HG03354 (cell line): ENCODE results near the gene C1QTNF12.
"Not testable (repeated sequence)": the region's sequence is repeated elsewhere in the genome, so short reads cannot be mapped to it uniquely, and the experiment has no call there.

Source experiments
- ATAC-seq: cut with Tn5 transposase; IDR thresholded peaks from one replicate; pipeline ENCODE4 v1.9.1; 2021; ENCODE audit warnings: mild to moderate bottlenecking; ENCODE audit not compliant: unreplicated experiment, poor library complexity, severe bottlenecking

The C1QTNF12 gene

DNA sequence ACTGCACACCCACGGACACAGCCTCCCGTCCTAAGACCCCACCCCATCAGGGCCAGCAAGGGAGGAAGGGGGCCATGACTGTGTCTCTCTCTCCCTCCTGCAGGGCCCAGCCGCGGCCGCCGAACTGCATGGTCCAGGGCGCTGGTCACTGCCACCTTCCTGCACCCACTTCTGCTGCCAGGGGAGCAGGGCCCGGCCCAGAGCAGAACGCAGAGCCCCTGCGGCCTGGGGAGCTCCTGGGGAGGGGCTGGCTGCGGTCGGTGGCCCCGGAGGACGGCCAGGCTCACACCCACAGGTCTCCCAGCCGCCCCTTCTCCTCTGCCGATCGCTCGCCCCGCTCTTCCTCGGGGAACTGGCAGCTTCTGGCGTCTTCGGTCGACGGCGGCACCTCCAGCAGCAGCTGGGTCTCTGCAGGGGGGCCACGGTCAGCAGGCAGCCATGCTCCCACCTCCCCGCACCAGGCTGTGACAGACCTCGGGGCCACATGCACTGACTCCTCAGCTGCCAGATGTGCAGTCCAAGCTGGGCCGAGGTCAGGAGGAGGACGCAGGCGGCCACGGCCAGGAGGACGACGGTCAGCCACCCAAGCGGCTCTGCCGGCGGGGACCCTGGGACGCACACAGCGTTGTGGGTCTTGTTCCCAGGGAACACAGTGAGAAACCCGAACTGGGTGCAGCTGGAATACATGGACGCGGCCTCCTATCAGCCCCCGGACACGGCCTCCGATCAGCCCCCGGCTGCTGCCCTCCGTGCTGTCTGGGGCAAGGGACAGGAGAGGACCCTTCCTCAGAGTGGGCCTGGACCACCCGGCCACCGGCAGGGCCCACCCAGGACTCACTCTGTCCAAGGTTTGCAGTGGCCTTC lies 42.7 kb downstream of the C1QTNF12 start:
- ATAC-seq = no peak

DNA sequence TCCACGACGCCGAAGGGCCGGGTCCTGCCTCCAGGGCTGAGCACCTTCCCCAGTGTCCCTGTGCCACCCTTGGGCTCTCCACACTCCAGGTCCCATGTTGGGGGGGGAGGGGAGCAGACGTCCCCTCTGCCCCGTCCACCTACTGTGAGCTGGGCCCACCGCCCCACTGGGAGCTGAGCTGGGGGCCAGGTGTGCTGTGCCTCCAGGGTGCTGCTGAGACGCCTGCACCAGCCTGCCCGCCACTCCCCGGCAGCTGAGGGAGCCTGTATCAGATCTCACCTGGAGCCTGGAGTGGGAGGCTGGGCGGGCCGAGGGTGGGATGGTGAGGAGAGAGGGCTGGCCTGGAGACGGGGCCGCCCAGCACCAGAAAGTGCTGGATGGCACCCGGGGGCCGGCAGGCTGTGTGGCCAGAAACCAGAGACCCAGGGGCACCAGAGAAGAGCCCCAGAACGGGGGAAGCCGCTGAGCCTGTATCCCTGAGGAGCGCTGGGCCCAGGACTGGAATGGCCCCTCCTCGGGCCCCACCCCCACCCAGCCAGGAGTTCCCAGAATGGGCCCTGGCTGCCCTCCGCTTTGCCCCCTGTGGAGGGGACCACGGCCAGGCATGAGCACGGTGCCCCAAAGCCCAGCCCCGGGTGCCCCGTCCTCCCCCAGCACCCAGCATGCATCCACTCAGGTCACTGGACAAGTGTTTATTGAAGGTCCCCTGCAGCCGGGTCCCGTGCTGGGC lies 43.5 kb downstream of the C1QTNF12 start:
- no peak for ATAC-seq

- ATAC-seq = no peak
Measured at GRCh38 chr1:1200876-1201810, 45.4 kb downstream of the C1QTNF12 start.

DNA sequence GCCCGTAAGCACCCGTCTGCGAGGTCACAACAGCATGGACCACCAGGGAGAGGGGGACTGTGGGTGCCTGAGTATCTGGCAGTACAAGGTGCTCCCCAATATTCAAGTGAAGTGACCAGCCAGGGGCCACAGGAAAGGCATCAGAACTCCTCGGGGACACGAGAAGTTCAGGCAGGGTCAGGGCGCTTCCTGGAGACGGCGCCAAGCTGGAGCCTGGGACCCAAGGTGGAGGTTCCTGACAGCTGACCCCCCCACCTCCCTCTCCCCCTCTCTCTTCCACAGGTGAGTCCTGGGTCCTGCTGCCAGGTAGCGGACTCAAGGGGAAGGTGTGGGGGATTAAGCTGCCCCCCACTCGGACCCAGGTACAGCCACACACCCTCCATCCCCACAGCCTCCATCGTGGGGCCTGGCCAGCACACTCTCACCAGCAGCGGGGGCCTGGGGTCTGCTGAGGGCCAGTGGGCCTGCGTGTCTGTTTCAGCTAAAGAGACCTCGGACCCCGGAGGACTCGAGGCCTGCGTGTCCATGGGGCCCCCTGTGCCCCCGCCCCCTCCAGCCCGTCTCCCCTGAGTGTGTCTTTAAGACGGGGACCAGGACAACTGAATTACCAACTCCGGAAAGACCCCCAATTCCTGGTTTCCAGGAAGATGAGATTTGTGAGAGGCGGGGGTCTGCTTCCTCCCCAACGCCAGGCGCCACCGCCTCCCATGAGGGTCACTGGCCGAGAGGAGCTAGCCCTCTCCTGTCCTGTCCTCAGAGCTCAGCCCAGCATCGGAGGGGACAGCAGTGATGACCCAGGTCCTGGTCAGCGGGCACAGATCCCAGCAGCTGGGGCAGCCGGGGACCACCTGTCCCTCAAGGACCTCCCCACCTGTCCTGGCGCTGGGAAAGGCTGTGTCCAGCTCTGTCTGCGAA lies 46.3 kb downstream of the C1QTNF12 start:
- ATAC-seq = no peak

GRCh38 chr1:1199141-1199960 lies 47.2 kb downstream of the C1QTNF12 start:
- no peak for ATAC-seq

GRCh38 chr1:1198423-1199140 lies 47.9 kb downstream of the C1QTNF12 start:
- ATAC-seq = no peak

DNA sequence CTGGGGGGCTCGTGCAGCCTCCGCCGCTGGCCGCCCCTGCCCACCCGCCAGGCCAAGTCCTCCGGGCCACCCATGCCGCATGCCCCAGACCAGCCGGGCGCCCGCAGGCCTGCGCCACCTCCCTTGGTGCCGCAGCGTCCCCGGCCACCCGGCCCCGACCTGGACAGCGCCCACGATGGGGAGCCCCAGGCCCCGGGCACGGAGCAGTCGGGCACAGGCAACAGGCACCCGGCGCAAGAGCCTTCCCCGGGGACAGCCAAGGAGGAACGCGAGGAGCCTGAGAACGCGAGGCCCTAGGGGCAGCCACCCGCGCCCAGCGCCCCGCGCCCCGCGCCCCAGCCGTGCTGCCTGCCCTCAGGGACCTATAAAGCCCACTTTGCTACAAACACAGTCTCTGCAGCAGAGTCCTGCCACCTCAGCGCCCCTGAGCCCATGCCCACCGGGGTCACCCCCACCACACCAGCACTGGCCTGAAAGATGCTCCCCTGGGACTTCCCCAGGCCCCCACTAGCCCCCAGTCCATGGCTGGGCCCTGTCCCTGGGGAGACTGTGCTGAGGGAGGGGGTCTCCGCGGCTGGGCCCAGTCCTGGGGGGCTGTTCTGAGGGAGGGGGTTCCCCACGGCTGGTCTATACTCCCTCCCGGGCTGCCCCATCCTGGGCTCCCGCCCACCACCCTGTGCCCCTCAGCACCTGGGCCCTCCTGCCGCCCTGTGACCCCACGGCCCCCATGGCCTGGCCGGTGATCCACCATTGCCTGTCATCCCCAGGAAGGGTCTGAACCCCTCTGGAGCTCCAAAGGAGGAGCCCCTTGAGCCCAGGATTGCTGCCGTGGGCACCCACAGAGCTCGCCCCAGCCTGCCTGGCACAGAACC lies 48.7 kb downstream of the C1QTNF12 start:
- ATAC-seq = no peak

- ATAC-seq = no peak
Measured at GRCh38 chr1:1197188-1197500, 49.4 kb downstream of the C1QTNF12 start.

DNA sequence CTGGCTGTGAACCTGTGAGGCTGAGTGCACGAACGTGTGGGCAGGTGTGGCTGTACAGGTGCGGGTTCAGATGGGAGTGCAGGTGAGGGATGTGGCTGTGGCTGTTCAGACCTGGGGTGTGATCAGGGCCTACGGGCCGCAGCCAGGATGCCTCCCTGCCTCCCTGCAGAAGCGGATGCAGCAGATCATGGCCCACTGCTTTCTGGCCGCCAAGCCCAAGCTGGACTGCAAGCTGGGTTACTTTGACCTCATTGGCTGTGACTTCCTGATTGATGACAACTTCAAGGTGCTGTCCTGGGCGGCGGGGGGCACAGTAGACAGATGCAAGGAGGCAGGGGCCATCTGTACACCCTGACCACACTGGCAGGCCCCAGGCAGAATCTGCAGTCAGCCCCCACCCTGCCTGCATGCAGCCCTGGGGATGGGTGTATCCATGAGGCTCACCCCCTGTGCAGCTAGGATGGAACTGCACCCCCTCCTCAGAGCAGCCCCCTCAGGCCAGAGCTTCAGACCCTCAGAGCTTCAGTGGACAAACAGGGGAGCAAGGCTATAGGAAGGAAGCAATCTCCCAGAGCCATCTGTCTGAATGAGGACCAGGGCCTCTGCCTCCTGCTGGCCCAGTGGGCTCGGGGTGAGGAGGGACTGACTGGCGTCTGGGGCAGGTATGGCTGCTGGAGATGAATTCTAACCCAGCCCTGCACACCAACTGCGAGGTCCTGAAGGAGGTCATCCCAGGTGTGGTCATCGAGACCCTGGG lies 49.9 kb downstream of the C1QTNF12 start:
- ATAC-seq = no peak

DNA sequence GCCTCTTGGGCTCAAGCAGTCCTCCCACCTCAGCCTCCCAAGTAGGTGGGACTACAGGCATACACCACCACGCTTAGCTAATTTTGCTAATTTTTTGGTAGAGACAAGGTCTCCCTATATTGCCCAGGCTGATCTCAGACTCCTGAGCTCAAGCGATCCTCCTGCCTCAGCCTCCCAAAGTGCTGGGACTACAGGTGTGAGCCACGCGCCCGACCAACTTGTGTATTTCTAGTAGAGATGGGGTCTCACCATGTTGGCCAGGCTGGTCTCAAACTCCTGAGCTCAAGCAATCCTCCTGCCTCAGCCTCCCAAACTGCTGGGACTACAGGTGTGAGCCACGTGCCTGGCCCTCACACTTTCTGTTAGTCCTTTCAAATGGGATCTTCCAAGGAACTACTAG lies 50.8 kb downstream of the C1QTNF12 start:
- not testable (repeated sequence) for ATAC-seq

DNA sequence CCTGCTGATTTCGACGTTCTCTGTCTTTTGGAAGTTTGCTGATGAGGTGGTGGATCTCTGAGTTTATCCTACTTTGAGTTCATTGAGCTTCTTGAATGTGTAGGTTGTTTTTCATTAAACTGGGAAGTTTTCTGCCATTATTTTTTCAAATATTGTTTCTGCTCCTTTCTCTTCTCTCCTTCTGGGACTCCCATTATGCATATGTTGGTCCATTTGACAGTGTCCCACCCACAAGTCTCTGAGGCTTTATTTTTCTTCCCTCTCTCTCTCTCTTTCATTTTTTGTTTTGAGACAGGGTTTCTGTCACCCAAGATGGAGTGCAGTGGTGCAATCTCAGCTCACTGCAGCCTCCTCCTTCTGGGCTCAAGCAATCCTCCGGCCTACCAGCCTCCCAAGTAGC lies 51.8 kb downstream of the C1QTNF12 start:
- ATAC-seq = no peak
